Testis (tissue), 2 donors: ENCODE data around the gene VPS13C.

Experiments
- CTCF ChIP-seq, 3 experiments: fragments of 450-650 bp in 2 of 3; fragments of 200-600 bp in 1 of 3; sonication (generic) in 1 of 3; IDR thresholded peaks; one replicate each; pipeline ENCODE4 v1.5.1; 2016 to 2019; ENCODE audit warnings: antibody characterized with exemption in 3 of 3, mild to moderate bottlenecking in 2 of 3, moderate library complexity in 1 of 3
- POLR2A ChIP-seq: fragments of 450-650 bp; IDR thresholded peaks from one replicate; pipeline ENCODE4 v1.6.1; 2017; ENCODE audit warnings: antibody characterized with exemption, mild to moderate bottlenecking, moderate library complexity

DNA sequence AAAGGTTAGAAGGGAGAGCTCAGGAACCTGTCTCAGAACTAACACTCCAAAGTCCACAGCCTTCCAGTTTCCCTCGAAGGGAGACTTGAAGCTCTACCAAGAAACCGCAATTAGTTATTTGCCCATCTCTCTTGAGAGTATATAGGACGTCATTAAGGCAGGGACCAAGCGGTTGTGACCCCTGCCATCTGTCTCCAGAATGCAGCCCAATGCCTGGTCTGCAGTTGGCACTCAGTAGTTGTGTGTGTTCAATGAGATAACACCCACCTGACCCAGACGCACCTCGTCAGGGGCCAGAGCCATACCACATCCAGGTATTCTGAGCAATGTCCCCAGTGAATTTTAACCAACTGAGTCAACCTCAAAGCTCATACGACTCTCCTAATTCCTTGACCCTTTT is 251.0 kb downstream of the VPS13C start:
- no peak for TF ChIP-seq CTCF (IDR thresholded peaks at IDR 0.05)
- TF ChIP-seq POLR2A: no peak
